Heart left ventricle (tissue), 16 donors: Measurements from ENCODE around the gene SPTBN1. TPM values are rescaled to one million over a fixed set of nuclear protein-coding genes. Genes with fewer than 3 reads are reported as not detected.

Experiments used
- ATAC-seq, 4 donors: fragments of 200-7000 bp; cut with Tn5 transposase; one replicate each; pipeline ENCODE4 v1.9.1; 2020 to 2022; ENCODE audit warnings: moderate library complexity in 4 of 4, mild to moderate bottlenecking in 3 of 4, moderate number of reproducible peaks in 1 of 4
- DNase-seq, 5 donors: peaks; one replicate each; pipeline ENCODE4 v3.0.0-alpha.2; 2020
- H3K27ac ChIP-seq, 12 donors: fragments of 200-600 bp; sonication (generic) in 4 of 12; one replicate each; pipeline versions ENCODE4 v1.5.0 to v1.8.0; 2016 to 2022; ENCODE audit warnings: mild to moderate bottlenecking in 2 of 12
- H3K27me3 ChIP-seq, 9 donors: fragments of 200-600 bp; sonication (generic) in 2 of 9; one replicate each; pipeline versions ENCODE4 v1.5.1 to v1.8.0; 2016 to 2022; ENCODE audit warnings: mild to moderate bottlenecking in 3 of 9
- H3K36me3 ChIP-seq, 9 donors: fragments of 200-600 bp; sonication (generic) in 2 of 9; one replicate each; pipeline versions ENCODE4 v1.5.0 to v1.8.0; 2018 to 2022; ENCODE audit warnings: mild to moderate bottlenecking in 2 of 9
- H3K4me1 ChIP-seq, 12 donors: fragments of 200-600 bp; sonication (generic) in 4 of 12; one replicate each; pipeline versions ENCODE4 v1.5.0 to v1.8.0; 2016 to 2022; ENCODE audit warnings: mild to moderate bottlenecking in 3 of 12
- H3K4me3 ChIP-seq, 12 donors: fragments of 200-600 bp; sonication (generic) in 4 of 12; one replicate each; pipeline versions ENCODE4 v1.5.0 to v1.8.0; 2017 to 2022; ENCODE audit warnings: mild to moderate bottlenecking in 9 of 12, moderate library complexity in 4 of 12
- H3K9me3 ChIP-seq, 12 donors: fragments of 200-600 bp; sonication (generic) in 4 of 12; one replicate each; pipeline versions ENCODE4 v1.5.0 to v1.8.0; 2016 to 2022; ENCODE audit warnings: mild to moderate bottlenecking in 1 of 12
- CTCF ChIP-seq, 12 donors: fragments of 200-600 bp; sonication (generic) in 4 of 12; IDR thresholded peaks; one replicate each; pipeline versions ENCODE4 v1.5.0 to v1.8.0; 2018 to 2022; ENCODE audit warnings: antibody characterized with exemption in 12 of 12, mild to moderate bottlenecking in 5 of 12
- POLR2A ChIP-seq, 2 donors: fragments of 450-650 bp; IDR thresholded peaks; one replicate each; pipeline ENCODE4 v1.6.1; 2017; ENCODE audit warnings: antibody characterized with exemption in 2 of 2, mild to moderate bottlenecking in 2 of 2, moderate library complexity in 2 of 2
- WGBS, 4 donors: extraction: QIAGEN DNeasy Blood & Tissue Kit in 2 of 4; methylation state at CpG; one replicate each; pipeline versions ENCODE4 v1.1.5 to v1.1.7; 2013 to 2018; 5-methylcytosine and 5-hydroxymethylcytosine counted together
- intact Hi-C, 10 donors: fragments of 100-400 bp; cut with DNase I; formaldehyde crosslinking; loops; one replicate each; pipeline versions ENCODE4 v1.11.1 to v1.14.2; 2022
- polyA plus RNA-seq, 2 donors: library from polyadenylated mRNA; stranded (reverse); fragments of 200-250 nt; gene quantifications; one replicate each; pipeline ENCODE4 v1.2.3, GENCODE V29; 2013
- total RNA-seq, 9 donors: library from RNA; depleted of rRNA in 2 of 9; stranded (reverse); fragments of >200 nt in 2 of 9; fragmentation: NEBNext Ultra II Directional in 3 of 9; extraction: Animal tissue kit (Norgen Biotek cat#: 25700) in 3 of 9; gene quantifications; one replicate each; pipeline versions ENCODE4 v1.1.0 to v1.2.4, GENCODE V29; 2016 to 2023
- donor health status: ischemic (EF 13 %, LVEDD 7.1; RV severe dilation, severe dysfunction).
- donor health status: healthy with polysubstance abuse.
- donor health status: DM: no; HTN: yes; CAD: no.
- donor health status: DM: no; HTN: no; CAD: no.
- donor health status: ischemic (EF 25% LVEDD 6.9; RV normal size, moderate dysfunction).
- donor health status: ischemic (EF 25% LVEDD 5.7; RV mildly dilated, moderate dysfunction).
- donor health status: healthy.
- donor health status: DM: yes; HTN: yes; CAD: no.
- donor health status: ischemic (EF 35%, LVEDD 5.7; RV mildly dilated, moderate dysfunction).
- donor health status: nonischemic (EF 11% LVEDD 7.7; RV severe dilation, severe dysfunction).
- donor health status: DM: yes; HTN: yes; CAD: no.
- donor health status: PGD.
- donor health status: ischemic (EF 29% LVEDD 5.4; RV normal size, mild dysfunction).
- donor health status: nonischemic (EF 23%, LVEDD 6.1; RV moderate dilation, normal function).

SPTBN1 gene
- total and polyA plus RNA-seq, 11 donors = 124 to 659 (median 422) TPM

GRCh38 chr2:54551123-54551756, 95.1 kb downstream of the SPTBN1 start:
- Histone ChIP-seq H3K27me3 (no peaks in the 10 kb centered on the region), H3K27ac (peak overlapping the region in 4 of 12 donors; percentile 8 to 42 (median 39)), H3K4me3 (no peak overlapping the region), H3K9me3 (no peaks in the 10 kb centered on the region), H3K36me3 (peaks cover 0 to 9% (median 0%) of the 10 kb centered on the region in 9 donors), H3K4me1 (peaks cover 11 to 100% (median 88%) of the 10 kb centered on the region in 12 donors)
- ATAC-seq (no peak), DNase-seq (no peak)
- TF ChIP-seq POLR2A (IDR thresholded peaks at IDR 0.05) (no peak), CTCF (IDR thresholded peaks at IDR 0.05) (no peak)
- WGBS, 4 donors = 18 to 22% (median 19%) methylated on average over 4 of the region's 4 CpGs
- intact Hi-C loops = no loop called here

GRCh38 chr2:54553075-54553474, 96.9 kb downstream of the SPTBN1 start:
- intact Hi-C loops = no loop called here
- H3K27me3 ChIP-seq = no peaks in the 10 kb centered on the region
- TF ChIP-seq CTCF (IDR thresholded peaks at IDR 0.05) (no peak), POLR2A (IDR thresholded peaks at IDR 0.05) (no peak)

GRCh38 chr2:54553775-54554174, 97.6 kb downstream of the SPTBN1 start:
- Histone ChIP-seq H3K4me3 (no peak overlapping the region), H3K36me3 (peaks cover 0 to 6% (median 0%) of the 10 kb centered on the region in 9 donors), H3K27me3 (no peaks in the 10 kb centered on the region), H3K27ac (peak overlapping the region in 4 of 12 donors; percentile 22 to 83 (median 30)), H3K9me3 (no peaks in the 10 kb centered on the region), H3K4me1 (peaks cover 21 to 100% (median 89%) of the 10 kb centered on the region in 12 donors)
- TF ChIP-seq POLR2A (IDR thresholded peaks at IDR 0.05) (no peak), CTCF (IDR thresholded peaks at IDR 0.05) (no peak)
- intact Hi-C loops = no loop called here
- ATAC-seq (no peak), DNase-seq (no peak)
- WGBS, 4 donors = 71 to 84% (median 80%) methylated on average over 1 of the region's 1 CpG

More at GRCh38 chr2:54553075-54553474, 96.9 kb downstream of the SPTBN1 start:
- WGBS, 4 donors = 58 to 71% (median 63%) methylated on average over 2 of the region's 2 CpGs
- peaks cover 19 to 100% (median 90%) of the 10 kb centered on the region in 12 donors for H3K4me1 ChIP-seq
- peak overlapping the region in 2 of 12 donors; percentile 8 to 17 for H3K27ac ChIP-seq
- DNase-seq (no peak), ATAC-seq (no peak)
- no peak overlapping the region for H3K4me3 ChIP-seq
- no peaks in the 10 kb centered on the region for H3K9me3 ChIP-seq
- peaks cover 0 to 9% (median 0%) of the 10 kb centered on the region in 9 donors for H3K36me3 ChIP-seq

- Histone ChIP-seq H3K4me3 (no peak overlapping the region), H3K27me3 (no peaks in the 10 kb centered on the region), H3K36me3 (peaks cover 0 to 9% (median 0%) of the 10 kb centered on the region in 9 donors), H3K9me3 (no peaks in the 10 kb centered on the region), H3K27ac (peak overlapping the region in 7 of 12 donors; percentile 11 to 86 (median 81)), H3K4me1 (peaks cover 25 to 100% (median 86%) of the 10 kb centered on the region in 12 donors)
- ATAC-seq (no peak), DNase-seq (no peak)
- TF ChIP-seq POLR2A (IDR thresholded peaks at IDR 0.05) = no peak
- no peak for TF ChIP-seq CTCF (IDR thresholded peaks at IDR 0.05)
- 41 to 66% (median 48%) methylated on average over 3 of the region's 3 CpGs for WGBS, 4 donors
- intact Hi-C loops = loop anchor here in 1 of 10 donors (5.0 kb wide), 1 partner anchor 33 kb away; no protein-coding TSS in a partner anchor
Measured at GRCh38 chr2:54555318-54555837, 99.3 kb downstream of the SPTBN1 start.
